Mesendoderm (in vitro differentiated cells): ENCODE measurements around the gene SOAT2.

Experiments used
- DNase-seq: peaks from one replicate; pipeline ENCODE4 v3.0.0; 2013
- H2AK5ac ChIP-seq: 2 replicates; pipeline ENCODE4 v1.6.1; 2013; ENCODE audit warnings: low read length, inconsistent platforms
- H2BK120ac ChIP-seq: 2 replicates; pipeline ENCODE4 v1.6.1; 2013; ENCODE audit warnings: low read depth, mild to moderate bottlenecking, low read length, moderate library complexity, mixed read lengths
- H2BK15ac ChIP-seq: replicated peaks from 2 replicates; pipeline ENCODE4 v1.6.1; 2013; ENCODE audit warnings: low read depth, mild to moderate bottlenecking, moderate library complexity
- H2BK5ac ChIP-seq: 2 replicates; pipeline ENCODE4 v1.6.1; 2013; ENCODE audit warnings: low read length, inconsistent platforms
- H3K18ac ChIP-seq: 2 replicates; pipeline ENCODE4 v1.6.1; 2013; ENCODE audit warnings: mild to moderate bottlenecking, low read length, mixed read lengths
- H3K23ac ChIP-seq: one replicate; pipeline ENCODE4 v1.6.1; 2013; ENCODE audit warnings: low read length
- H3K27ac ChIP-seq: 2 replicates; pipeline ENCODE4 v1.5.1; 2013; ENCODE audit warnings: low read depth, mild to moderate bottlenecking, inconsistent platforms, low read length, moderate library complexity
- H3K27me3 ChIP-seq: 2 replicates; pipeline ENCODE4 v1.6.1; 2013; ENCODE audit warnings: low read length, control low read depth, mild to moderate bottlenecking, inconsistent platforms; ENCODE audit not compliant: insufficient read depth, poor library complexity
- H3K36me3 ChIP-seq: 2 replicates; pipeline ENCODE4 v1.6.1; 2013; ENCODE audit warnings: low read length, inconsistent platforms; ENCODE audit not compliant: control insufficient read depth, insufficient read depth
- H3K4ac ChIP-seq: one replicate; pipeline ENCODE4 v1.6.1; 2013; ENCODE audit warnings: low read depth, mild to moderate bottlenecking, low read length, moderate library complexity
- H3K4me1 ChIP-seq: 2 replicates; pipeline ENCODE4 v1.6.1; 2013; ENCODE audit warnings: low read depth, low read length, inconsistent platforms; ENCODE audit not compliant: control insufficient read depth
- H3K4me2 ChIP-seq: 2 replicates; pipeline ENCODE4 v1.6.1; 2013; ENCODE audit warnings: low read length
- H3K4me3 ChIP-seq: 2 replicates; pipeline ENCODE4 v1.5.1; 2013; ENCODE audit warnings: mild to moderate bottlenecking, low read length
- H3K56ac ChIP-seq: one replicate; pipeline ENCODE4 v1.6.1; 2013; ENCODE audit warnings: low read length
- H3K79me1 ChIP-seq: 2 replicates; pipeline ENCODE4 v1.6.1; 2013; ENCODE audit warnings: low read length, inconsistent platforms
- H3K79me2 ChIP-seq: 2 replicates; pipeline ENCODE4 v1.6.1; 2013; ENCODE audit warnings: mild to moderate bottlenecking, low read length; ENCODE audit not compliant: control insufficient read depth, insufficient read depth
- H3K9ac ChIP-seq: 2 replicates; pipeline ENCODE4 v1.6.1; 2013; ENCODE audit warnings: low read length, inconsistent platforms
- H4K5ac ChIP-seq: one replicate; pipeline ENCODE4 v1.6.1; 2013; ENCODE audit warnings: low read length
- H4K8ac ChIP-seq: one replicate; pipeline ENCODE4 v1.6.1; 2013; ENCODE audit warnings: low read depth, mild to moderate bottlenecking, control low read depth, low read length, moderate library complexity
- WGBS: extraction: QIAGEN DNeasy Blood & Tissue Kit; methylation state at CpG from one replicate; pipeline ENCODE4 v1.1.7; 2013; ENCODE audit warnings: low lambda C conversion rate, missing lambda C conversion rate; ENCODE audit not compliant: insufficient coverage; ENCODE audit errors: extremely low coverage; 5-methylcytosine and 5-hydroxymethylcytosine counted together

Gene SOAT2

DNA sequence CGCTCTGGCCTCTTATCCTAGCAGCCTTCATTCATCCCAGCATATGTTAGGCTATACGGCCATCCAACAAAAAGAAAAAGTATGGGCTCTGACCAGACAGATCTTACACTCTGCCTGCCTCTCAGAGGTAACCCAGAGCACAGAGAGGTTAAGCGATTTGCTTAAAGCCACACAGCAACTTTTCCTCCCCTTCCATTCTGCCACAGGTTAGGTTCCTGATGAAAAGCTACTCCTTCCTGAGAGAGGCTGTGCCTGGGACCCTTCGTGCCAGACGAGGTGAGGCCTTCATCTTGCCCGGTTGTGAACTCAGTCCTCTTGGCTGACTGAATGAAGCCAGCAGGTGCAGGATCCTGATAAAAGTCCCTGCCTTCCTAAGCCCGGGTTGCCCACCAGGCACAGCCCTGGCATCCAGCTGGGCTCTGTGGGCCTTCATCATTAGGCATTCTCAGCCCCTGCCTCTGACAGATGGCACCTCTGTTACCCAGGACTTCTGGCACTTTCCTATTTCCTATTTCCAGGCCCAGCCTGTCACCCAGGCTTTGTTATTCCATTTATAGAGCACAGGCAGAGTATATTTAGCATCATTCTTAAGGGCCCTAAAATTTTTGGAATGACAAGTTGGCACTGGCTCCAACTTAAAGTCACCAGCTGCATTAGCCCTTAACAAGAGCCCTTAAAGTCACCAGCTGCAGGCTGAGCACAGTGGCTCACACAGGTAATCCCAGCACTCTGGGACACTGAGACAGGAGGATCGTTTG lies 12.8 kb downstream of the SOAT2 start:
- WGBS = no CpG with 5 or more reads among the region's 8 CpGs
- DNase-seq = no peak
- no peaks in the 10 kb centered on the region for H3K36me3 ChIP-seq

DNA sequence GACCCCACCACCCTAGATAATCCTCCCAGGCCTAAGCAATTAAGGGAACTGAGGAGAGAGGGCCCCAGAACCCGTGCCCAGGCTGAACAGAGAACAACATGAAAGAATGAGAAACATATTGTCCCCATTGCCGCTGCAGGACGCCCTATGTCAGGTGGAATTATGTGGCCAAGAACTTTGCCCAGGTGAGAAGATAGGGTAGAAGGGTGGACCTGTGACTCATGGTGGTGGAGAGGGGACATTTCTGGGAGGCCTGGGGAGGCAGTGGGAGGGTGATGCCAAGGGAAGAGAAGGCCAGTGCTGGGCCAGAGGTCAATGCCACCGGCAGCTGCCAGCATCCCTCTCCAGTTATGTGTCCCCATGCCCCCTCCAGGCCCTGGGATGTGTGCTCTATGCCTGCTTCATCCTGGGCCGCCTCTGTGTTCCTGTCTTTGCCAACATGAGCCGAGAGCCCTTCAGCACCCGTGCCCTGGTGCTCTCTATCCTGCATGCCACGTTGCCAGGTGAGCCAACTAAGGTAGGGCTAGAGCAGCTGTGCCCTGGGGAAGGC lies 15.5 kb downstream of the SOAT2 start:
- Histone ChIP-seq H3K27ac (no peak overlapping the region), H3K56ac (no peak overlapping the region), H3K4me3 (no peak overlapping the region), H3K79me1 (no peaks in the 10 kb centered on the region), H2BK15ac (no peak overlapping the region), H2BK5ac (no peak overlapping the region), H2AK5ac (no peak overlapping the region), H3K18ac (no peak overlapping the region), H3K23ac (no peak overlapping the region), H3K79me2 (no peaks in the 10 kb centered on the region), H3K27me3 (no peaks in the 10 kb centered on the region), H3K4ac (no peak overlapping the region), H3K4me2 (no peak overlapping the region), H3K36me3 (no peaks in the 10 kb centered on the region), H3K4me1 (no peaks in the 10 kb centered on the region), H4K8ac (no peak overlapping the region), H4K5ac (no peak overlapping the region), H3K9ac (no peak overlapping the region), H2BK120ac (no peak overlapping the region)
- WGBS = no CpG with 5 or more reads among the region's 8 CpGs
- DNase-seq = no peak

More for the DNA sequence above, 12.8 kb downstream of the SOAT2 start:
- Histone ChIP-seq H3K23ac (no peak overlapping the region), H2AK5ac (no peak overlapping the region), H3K27me3 (no peaks in the 10 kb centered on the region), H4K5ac (no peak overlapping the region), H3K79me1 (no peaks in the 10 kb centered on the region), H3K4me1 (no peaks in the 10 kb centered on the region), H3K4me3 (no peak overlapping the region), H3K79me2 (no peaks in the 10 kb centered on the region), H4K8ac (no peak overlapping the region), H2BK120ac (no peak overlapping the region), H3K4ac (no peak overlapping the region), H3K18ac (no peak overlapping the region), H3K27ac (no peak overlapping the region), H3K9ac (no peak overlapping the region), H3K4me2 (no peak overlapping the region), H2BK15ac (no peak overlapping the region), H3K56ac (no peak overlapping the region), H2BK5ac (no peak overlapping the region)

DNA sequence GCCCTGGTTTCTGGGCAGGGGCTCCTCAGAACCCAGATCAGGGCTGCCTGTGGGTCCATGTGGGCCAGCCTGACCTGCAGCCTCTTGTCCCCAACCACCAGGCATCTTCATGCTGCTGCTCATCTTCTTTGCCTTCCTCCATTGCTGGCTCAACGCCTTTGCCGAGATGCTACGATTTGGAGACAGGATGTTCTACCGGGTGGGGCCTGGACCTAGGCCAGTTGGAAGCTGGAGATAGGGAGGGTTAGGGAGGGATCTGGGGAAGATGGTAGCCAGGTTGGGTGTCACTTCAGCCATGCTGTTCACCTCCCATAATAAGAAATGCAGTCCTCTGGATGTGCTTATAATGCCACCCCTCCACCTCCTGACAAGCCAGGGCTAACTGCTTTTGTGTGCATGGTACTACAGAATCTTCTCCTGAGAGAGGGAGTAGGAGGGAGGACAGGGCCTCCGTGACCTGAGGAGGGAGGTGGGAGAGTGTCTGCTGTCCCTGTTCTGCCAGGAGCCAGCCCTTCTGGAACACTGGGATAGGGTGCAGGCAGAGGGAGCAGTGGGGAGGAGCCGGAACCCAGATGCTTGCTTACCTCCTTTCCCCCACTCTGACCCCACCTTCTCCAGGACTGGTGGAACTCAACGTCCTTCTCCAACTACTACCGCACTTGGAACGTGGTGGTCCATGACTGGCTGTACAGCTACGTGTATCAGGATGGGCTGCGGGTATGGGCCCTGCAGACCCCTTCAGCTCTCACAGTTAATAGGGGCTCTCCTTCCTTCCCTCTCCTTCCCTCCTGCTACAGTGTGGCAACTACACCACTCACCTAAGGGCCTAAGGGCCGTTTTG lies 17.6 kb downstream of the SOAT2 start:
- Histone ChIP-seq H4K5ac (no peak overlapping the region), H2BK5ac (no peak overlapping the region), H3K56ac (no peak overlapping the region), H3K36me3 (no peaks in the 10 kb centered on the region), H3K27ac (no peak overlapping the region), H3K4ac (no peak overlapping the region), H3K4me3 (no peak overlapping the region), H3K23ac (no peak overlapping the region), H2AK5ac (no peak overlapping the region), H2BK120ac (no peak overlapping the region), H4K8ac (no peak overlapping the region), H3K18ac (no peak overlapping the region), H3K4me2 (no peak overlapping the region), H3K9ac (no peak overlapping the region), H3K79me1 (no peaks in the 10 kb centered on the region), H3K4me1 (no peaks in the 10 kb centered on the region), H3K27me3 (no peaks in the 10 kb centered on the region), H3K79me2 (no peaks in the 10 kb centered on the region), H2BK15ac (no peak overlapping the region)
- no peak for DNase-seq
- WGBS = no CpG with 5 or more reads among the region's 12 CpGs

DNA sequence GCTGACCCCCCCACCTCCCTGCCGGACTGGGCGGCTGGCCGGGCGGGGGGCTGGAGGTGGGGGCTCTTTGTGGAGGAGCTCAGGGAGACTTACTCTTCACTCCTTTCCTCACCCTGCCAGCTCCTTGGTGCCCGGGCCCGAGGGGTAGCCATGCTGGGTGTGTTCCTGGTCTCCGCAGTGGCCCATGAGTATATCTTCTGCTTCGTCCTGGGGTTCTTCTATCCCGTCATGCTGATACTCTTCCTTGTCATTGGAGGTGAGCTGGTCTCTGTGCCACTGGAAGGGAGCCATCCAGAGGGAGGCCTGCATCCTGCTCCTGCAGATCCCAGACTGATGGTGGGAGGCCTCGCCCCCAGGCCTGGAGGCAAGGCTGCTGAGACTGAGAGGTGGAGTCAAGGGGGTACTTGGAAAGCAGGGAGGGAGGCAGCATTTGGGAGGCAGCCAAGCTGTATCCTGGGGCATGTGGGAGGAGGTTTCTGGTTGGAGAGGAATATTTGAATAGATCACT lies 19.7 kb downstream of the SOAT2 start:
- Histone ChIP-seq H3K4me1 (no peaks in the 10 kb centered on the region), H3K56ac (no peak overlapping the region), H3K79me2 (no peaks in the 10 kb centered on the region), H3K36me3 (no peaks in the 10 kb centered on the region), H3K4me3 (no peak overlapping the region), H3K9ac (no peak overlapping the region), H3K4me2 (no peak overlapping the region), H2BK120ac (no peak overlapping the region), H3K23ac (no peak overlapping the region), H3K4ac (no peak overlapping the region), H3K27ac (no peak overlapping the region), H3K79me1 (no peaks in the 10 kb centered on the region), H2BK5ac (no peak overlapping the region), H3K18ac (no peak overlapping the region), H4K8ac (no peak overlapping the region), H2BK15ac (no peak overlapping the region), H3K27me3 (no peaks in the 10 kb centered on the region), H2AK5ac (no peak overlapping the region), H4K5ac (no peak overlapping the region)
- DNase-seq = peak; percentile 32
- no CpG with 5 or more reads among the region's 10 CpGs for WGBS

- H3K4me2 ChIP-seq = no peak overlapping the region
- H2BK5ac ChIP-seq = no peak overlapping the region
- H3K4ac ChIP-seq = no peak overlapping the region
- H3K36me3 ChIP-seq = no peaks in the 10 kb centered on the region
- no peak overlapping the region for H3K23ac ChIP-seq
- no peak overlapping the region for H2AK5ac ChIP-seq
- no peak overlapping the region for H3K18ac ChIP-seq
- no peaks in the 10 kb centered on the region for H3K4me1 ChIP-seq
- H3K9ac ChIP-seq = no peak overlapping the region
- no peak overlapping the region for H3K56ac ChIP-seq
- H2BK120ac ChIP-seq = no peak overlapping the region
- H3K27me3 ChIP-seq = no peaks in the 10 kb centered on the region
- no peak overlapping the region for H4K8ac ChIP-seq
- H2BK15ac ChIP-seq = no peak overlapping the region
- no peak for DNase-seq
- WGBS = no CpG with 5 or more reads among the region's 16 CpGs
- no peak overlapping the region for H3K4me3 ChIP-seq
- no peak overlapping the region for H4K5ac ChIP-seq
- no peaks in the 10 kb centered on the region for H3K79me1 ChIP-seq
- no peak overlapping the region for H3K27ac ChIP-seq
- no peaks in the 10 kb centered on the region for H3K79me2 ChIP-seq
Observed at GRCh38 chr12:53123578-53124351, 20.5 kb downstream of the SOAT2 start.
